GM12873 (cell line): ENCODE results near the gene LIPC.

Experiments used
- CTCF ChIP-seq: IDR thresholded peaks from 2 replicates; pipeline ENCODE4 v1.5.1; 2012; ENCODE audit warnings: low read depth, mild to moderate bottlenecking, moderate library complexity, low read length, control low read depth; ENCODE audit not compliant: insufficient read depth; ENCODE audit errors: missing control alignments

LIPC gene

GRCh38 chr15:58551764-58552504, 120.1 kb downstream of the LIPC start:
- TF ChIP-seq CTCF: no peak

- no peak for TF ChIP-seq CTCF
Measured at GRCh38 chr15:58552505-58553364, 120.9 kb downstream of the LIPC start.

GRCh38 chr15:58553365-58553918, 121.7 kb downstream of the LIPC start:
- TF ChIP-seq CTCF: no peak

GRCh38 chr15:58554758-58555157, 123.0 kb downstream of the LIPC start:
- no peak for TF ChIP-seq CTCF

GRCh38 chr15:58555162-58556027, 123.6 kb downstream of the LIPC start:
- no peak for TF ChIP-seq CTCF

- no peak for TF ChIP-seq CTCF
Measured at GRCh38 chr15:58556028-58556361, 124.2 kb downstream of the LIPC start.

GRCh38 chr15:58556541-58556940, 124.8 kb downstream of the LIPC start:
- TF ChIP-seq CTCF: no peak
